MM.1S (cell line): Measurements from ENCODE around the gene RBM27.

Experiments
- DNase-seq: peaks from one replicate; pipeline ENCODE4 v3.0.0-alpha.2; 2015
- H2AFZ ChIP-seq: fragments of 300-600 bp; sonication (generic); 2 replicates; pipeline ENCODE4 v1.6.0; 2016; ENCODE audit warnings: antibody characterized with exemption, low read length
- H3F3A ChIP-seq: fragments of 300-600 bp; sonication (generic); 2 replicates; pipeline ENCODE4 v1.6.1; 2016; ENCODE audit warnings: mild to moderate bottlenecking, antibody characterized with exemption, low read length, moderate library complexity, mixed read lengths; ENCODE audit not compliant: insufficient read depth
- H3K27ac ChIP-seq: fragments of 300-600 bp; sonication (generic); 2 replicates; pipeline ENCODE4 v1.5.1; 2016; ENCODE audit warnings: mild to moderate bottlenecking, low read length
- H3K27me3 ChIP-seq: fragments of 300-600 bp; sonication (generic); replicated peaks from 2 replicates; pipeline ENCODE4 v1.6.0; 2016; ENCODE audit warnings: low read length; ENCODE audit not compliant: insufficient read depth
- H3K36me3 ChIP-seq: fragments of 300-600 bp; sonication (generic); replicated peaks from 2 replicates; pipeline ENCODE4 v1.6.1; 2016; ENCODE audit warnings: mild to moderate bottlenecking, low read length, mixed read lengths; ENCODE audit not compliant: insufficient read depth
- H3K4me1 ChIP-seq: fragments of 300-600 bp; sonication (generic); 2 replicates; pipeline ENCODE4 v1.6.1; 2016; ENCODE audit warnings: low read length, mixed read lengths
- H3K4me2 ChIP-seq: fragments of 300-600 bp; sonication (generic); 2 replicates; pipeline ENCODE4 v1.6.0; 2016; ENCODE audit warnings: low read depth, low read length
- H3K4me3 ChIP-seq: fragments of 300-600 bp; sonication (generic); 2 replicates; pipeline ENCODE4 v1.5.1; 2016; ENCODE audit warnings: low read length, mixed read lengths
- H3K79me2 ChIP-seq: fragments of 300-600 bp; sonication (generic); 2 replicates; pipeline ENCODE4 v1.6.1; 2016; ENCODE audit warnings: mixed run types, low read length, mixed read lengths
- H3K9ac ChIP-seq: fragments of 300-600 bp; sonication (generic); 2 replicates; pipeline ENCODE4 v1.6.1; 2016; ENCODE audit warnings: low read length, mixed read lengths
- H3K9me2 ChIP-seq: fragments of 300-600 bp; sonication (generic); replicated peaks from 2 replicates; pipeline ENCODE4 v1.6.1; 2016; ENCODE audit warnings: mild to moderate bottlenecking, low read length, mixed read lengths; ENCODE audit not compliant: insufficient read depth
- H3K9me3 ChIP-seq: fragments of 300-600 bp; sonication (generic); replicated peaks from 2 replicates; pipeline ENCODE4 v1.6.1; 2016; ENCODE audit warnings: mild to moderate bottlenecking, low read length, mixed read lengths; ENCODE audit not compliant: insufficient read depth
- H4K20me1 ChIP-seq: fragments of 300-600 bp; sonication (generic); 2 replicates; pipeline ENCODE4 v1.6.1; 2016; ENCODE audit warnings: mild to moderate bottlenecking, low read length, moderate library complexity, mixed read lengths; ENCODE audit not compliant: insufficient read depth
- EZH2 ChIP-seq: fragments of 300-600 bp; sonication (generic); optimal IDR thresholded peaks from 2 replicates; pipeline ENCODE3; 2017; ENCODE audit warnings: low read depth, mild to moderate bottlenecking, antibody characterized with exemption, low read length, mixed read lengths
- EZH2phosphoT487 ChIP-seq: fragments of 300-600 bp; sonication (generic); IDR thresholded peaks from 2 replicates; pipeline ENCODE4 v1.6.1; 2018; ENCODE audit warnings: antibody characterized with exemption, low read length
- TF ChIP-seq, protein P1 (sequence below): fragments of 300-600 bp; sonication (generic); IDR thresholded peaks from 2 replicates; pipeline ENCODE4 v1.5.1; 2016; ENCODE audit warnings: antibody characterized with exemption, low read length, mixed read lengths

The RBM27 gene

DNA sequence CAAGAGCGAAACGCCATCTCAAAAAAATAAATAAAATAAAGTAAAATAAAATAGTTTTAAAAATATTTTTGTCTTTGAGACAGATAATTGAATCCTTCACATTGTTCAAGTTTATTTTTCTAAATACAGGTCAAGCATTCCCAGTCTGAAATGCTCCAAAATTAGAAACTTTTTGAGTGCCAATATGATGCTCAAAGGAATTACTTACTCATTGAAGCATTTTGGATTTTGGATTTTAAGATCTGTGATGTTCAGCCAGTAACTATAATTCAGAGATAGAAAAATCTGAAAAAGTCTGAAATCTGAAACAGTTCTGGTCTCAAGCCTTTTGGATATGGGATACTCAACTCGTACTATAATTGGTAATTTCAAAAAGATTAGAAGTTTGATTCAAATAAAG, 39.8 kb downstream of the RBM27 start:
- no peaks in the 10 kb centered on the region; the same call in 1 of the 2 replicates for H3K79me2 ChIP-seq
- no peaks in the 10 kb centered on the region; the same call in 1 of the 2 replicates for H3K36me3 ChIP-seq
- H3K4me2 ChIP-seq: no peak overlapping the region
- H2AFZ ChIP-seq: no peak overlapping the region
- no peaks in the 10 kb centered on the region for H4K20me1 ChIP-seq
- H3K4me1 ChIP-seq: no peaks in the 10 kb centered on the region
- no peak overlapping the region for H3K27ac ChIP-seq
- no peak overlapping the region for H3K9ac ChIP-seq
- DNase-seq: no peak
- no peak overlapping the region for H3K4me3 ChIP-seq
- H3K9me3 ChIP-seq: no peaks in the 10 kb centered on the region
- no peak for TF ChIP-seq EZH2
- TF ChIP-seq EZH2phosphoT487: no peak
- TF ChIP-seq, protein P1, sequence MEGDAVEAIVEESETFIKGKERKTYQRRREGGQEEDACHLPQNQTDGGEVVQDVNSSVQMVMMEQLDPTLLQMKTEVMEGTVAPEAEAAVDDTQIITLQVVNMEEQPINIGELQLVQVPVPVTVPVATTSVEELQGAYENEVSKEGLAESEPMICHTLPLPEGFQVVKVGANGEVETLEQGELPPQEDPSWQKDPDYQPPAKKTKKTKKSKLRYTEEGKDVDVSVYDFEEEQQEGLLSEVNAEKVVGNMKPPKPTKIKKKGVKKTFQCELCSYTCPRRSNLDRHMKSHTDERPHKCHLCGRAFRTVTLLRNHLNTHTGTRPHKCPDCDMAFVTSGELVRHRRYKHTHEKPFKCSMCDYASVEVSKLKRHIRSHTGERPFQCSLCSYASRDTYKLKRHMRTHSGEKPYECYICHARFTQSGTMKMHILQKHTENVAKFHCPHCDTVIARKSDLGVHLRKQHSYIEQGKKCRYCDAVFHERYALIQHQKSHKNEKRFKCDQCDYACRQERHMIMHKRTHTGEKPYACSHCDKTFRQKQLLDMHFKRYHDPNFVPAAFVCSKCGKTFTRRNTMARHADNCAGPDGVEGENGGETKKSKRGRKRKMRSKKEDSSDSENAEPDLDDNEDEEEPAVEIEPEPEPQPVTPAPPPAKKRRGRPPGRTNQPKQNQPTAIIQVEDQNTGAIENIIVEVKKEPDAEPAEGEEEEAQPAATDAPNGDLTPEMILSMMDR: no peak
- H3K27me3 ChIP-seq: no peaks in the 10 kb centered on the region
- H3K9me2 ChIP-seq: no peaks in the 10 kb centered on the region
- no peaks in the 10 kb centered on the region for H3F3A ChIP-seq

DNA sequence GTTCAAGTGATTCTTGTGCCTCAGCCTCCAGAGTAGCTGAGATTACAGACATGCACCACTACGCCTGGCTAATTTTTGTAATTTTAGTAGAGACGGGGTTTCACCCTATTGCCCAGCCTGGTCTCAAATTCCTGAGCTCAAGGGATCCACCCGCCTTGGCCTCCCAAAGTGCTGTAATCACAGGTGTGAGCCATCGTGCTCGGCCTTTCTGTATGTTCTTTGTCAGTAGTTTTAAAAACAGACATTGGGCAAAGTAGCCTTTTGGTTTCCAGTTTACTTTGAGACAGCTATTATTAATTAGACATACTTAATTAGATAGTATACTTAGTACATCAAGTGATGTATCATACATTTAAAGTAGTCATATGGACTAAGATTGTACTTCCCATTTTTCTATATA, 45.2 kb downstream of the RBM27 start:
- Histone ChIP-seq H3K27ac (no peak overlapping the region), H3K79me2 (0 out of 2 replicates have a peak, but pooled peaks cover 3% of the 10 kb centered on the region), H3K4me1 (no peaks in the 10 kb centered on the region), H3K9me3 (no peaks in the 10 kb centered on the region), H3F3A (no peaks in the 10 kb centered on the region), H3K4me2 (no peak overlapping the region), H3K27me3 (no peaks in the 10 kb centered on the region), H3K9me2 (no peaks in the 10 kb centered on the region), H2AFZ (no peak overlapping the region), H3K4me3 (no peak overlapping the region), H3K9ac (no peak overlapping the region), H3K36me3 (no peaks in the 10 kb centered on the region), H4K20me1 (no peaks in the 10 kb centered on the region)
- no peak for TF ChIP-seq EZH2phosphoT487
- TF ChIP-seq EZH2: no peak
- TF ChIP-seq, protein P1: no peak
- no peak for DNase-seq

DNA sequence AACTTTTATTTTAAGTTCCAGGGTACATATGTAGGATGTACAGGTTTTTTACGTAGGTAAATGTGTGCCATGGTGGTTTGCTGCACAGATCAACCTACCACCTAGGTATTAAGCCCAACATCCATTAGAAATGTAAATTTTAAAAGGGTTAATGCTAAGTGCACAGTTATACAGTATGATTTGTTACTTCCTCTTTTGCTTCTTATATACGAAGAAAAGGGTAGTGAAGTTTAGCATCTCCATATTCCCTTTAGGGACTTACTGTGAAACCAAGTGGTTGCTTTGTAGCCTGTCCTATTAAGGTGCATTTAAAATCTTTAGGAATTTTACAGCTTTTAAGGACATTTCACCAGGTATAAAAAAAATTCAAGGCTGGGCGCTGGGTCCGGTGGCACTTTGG, 46.4 kb downstream of the RBM27 start:
- Histone ChIP-seq H3F3A (no peaks in the 10 kb centered on the region), H3K9me2 (no peaks in the 10 kb centered on the region), H4K20me1 (no peaks in the 10 kb centered on the region), H3K36me3 (no peaks in the 10 kb centered on the region), H3K4me2 (no peak overlapping the region), H2AFZ (no peak overlapping the region), H3K9ac (no peak overlapping the region), H3K4me3 (no peak overlapping the region), H3K27ac (no peak overlapping the region), H3K79me2 (0 out of 2 replicates have a peak, but pooled peaks cover 4% of the 10 kb centered on the region), H3K9me3 (no peaks in the 10 kb centered on the region), H3K4me1 (no peaks in the 10 kb centered on the region), H3K27me3 (no peaks in the 10 kb centered on the region)
- TF ChIP-seq EZH2 (no peak), EZH2phosphoT487 (no peak)
- TF ChIP-seq, protein P1: no peak
- no peak for DNase-seq
